Neural cell (in vitro differentiated cells): ENCODE measurements around the gene TSPYL6. TPM values are rescaled to one million over a fixed set of nuclear protein-coding genes. Genes with fewer than 3 reads are reported as not detected.

Source experiments
- H2AFZ ChIP-seq: fragments of 200-600, 300-800 bp; sonication (generic), shearing (Covaris generic); 2 replicates; pipeline ENCODE4 v1.6.0; 2014; ENCODE audit warnings: low read depth, mild to moderate bottlenecking, antibody characterized with exemption, low read length, moderate library complexity
- H3F3A ChIP-seq: fragments of 200-600 bp; shearing (Covaris generic); 2 replicates; pipeline ENCODE4 v1.6.1; 2016; ENCODE audit warnings: mild to moderate bottlenecking, moderate library complexity, mixed read lengths, antibody characterized with exemption, low read length; ENCODE audit not compliant: insufficient read depth, poor library complexity, severe bottlenecking
- H3K27ac ChIP-seq: fragments of 200-600, 300-800 bp; sonication (generic), shearing (Covaris generic); 2 replicates; pipeline ENCODE4 v1.5.1; 2014; ENCODE audit warnings: mild to moderate bottlenecking, low read length, moderate library complexity
- H3K27me3 ChIP-seq: fragments of 300-800, 200-600 bp; sonication (generic), shearing (Covaris generic); 2 replicates; pipeline ENCODE4 v1.6.0; 2014; ENCODE audit warnings: mild to moderate bottlenecking, low read depth, low read length, moderate library complexity; ENCODE audit not compliant: insufficient read depth
- H3K36me3 ChIP-seq: fragments of 300-800, 200-600 bp; sonication (generic), shearing (Covaris generic); 2 replicates; pipeline ENCODE4 v1.5.1; 2014; ENCODE audit warnings: mild to moderate bottlenecking, antibody characterized with exemption, low read length, moderate library complexity; ENCODE audit not compliant: insufficient read depth
- H3K4me2 ChIP-seq: fragments of 300-800, 200-600 bp; sonication (generic), shearing (Covaris generic); 2 replicates; pipeline ENCODE4 v1.6.0; 2014; ENCODE audit warnings: mild to moderate bottlenecking, low read length
- H3K4me3 ChIP-seq: fragments of 300-800, 200-600 bp; sonication (generic), shearing (Covaris generic); 2 replicates; pipeline ENCODE4 v1.5.1; 2014; ENCODE audit warnings: mild to moderate bottlenecking, low read length, moderate library complexity
- H3K79me2 ChIP-seq: fragments of 200-600 bp; shearing (Covaris generic); replicated peaks from 2 replicates; pipeline ENCODE4 v1.6.0; 2014; ENCODE audit warnings: mild to moderate bottlenecking, low read length, moderate library complexity; ENCODE audit not compliant: insufficient read depth
- H3K9ac ChIP-seq: fragments of 300-800, 200-600 bp; sonication (generic), shearing (Covaris generic); 2 replicates; pipeline ENCODE4 v1.6.1; 2016; ENCODE audit warnings: mild to moderate bottlenecking, low read length, mixed read lengths
- H3K9me2 ChIP-seq: fragments of 200-600 bp; shearing (Covaris generic); 2 replicates; pipeline ENCODE4 v1.6.1; 2016; ENCODE audit warnings: mild to moderate bottlenecking, low read length, mixed read lengths; ENCODE audit not compliant: insufficient read depth
- H3K9me3 ChIP-seq: fragments of 200-600, 300-800 bp; sonication (generic), shearing (Covaris generic); 2 replicates; pipeline ENCODE4 v1.6.1; 2016; ENCODE audit warnings: mild to moderate bottlenecking, mixed run types, low read length, moderate library complexity, mixed read lengths
- H4K20me1 ChIP-seq: fragments of 200-600 bp; shearing (Covaris generic); 2 replicates; pipeline ENCODE4 v1.6.1; 2016; ENCODE audit warnings: mild to moderate bottlenecking, mixed run types; ENCODE audit not compliant: insufficient read depth
- CTCF ChIP-seq: fragments of 450-650 bp; IDR thresholded peaks from 2 replicates; pipeline ENCODE4 v1.5.1; 2014; ENCODE audit warnings: antibody characterized with exemption, mild to moderate bottlenecking, moderate library complexity; ENCODE audit not compliant: poor library complexity, severe bottlenecking
- EP300 ChIP-seq: fragments of 450-650 bp; conservative IDR thresholded peaks from 2 replicates; pipeline ENCODE4 v1.6.1; 2014; ENCODE audit warnings: antibody characterized with exemption, mild to moderate bottlenecking, moderate library complexity; ENCODE audit not compliant: poor library complexity, severe bottlenecking
- EZH2 ChIP-seq: fragments of 200-600, 300-800 bp; shearing (Covaris generic), sonication (generic); IDR thresholded peaks from 2 replicates; pipeline ENCODE4 v1.6.1; 2014; ENCODE audit warnings: antibody characterized with exemption, low read length, borderline replicate concordance, mild to moderate bottlenecking; ENCODE audit not compliant: insufficient read depth, poor library complexity, severe bottlenecking
- MXI1 ChIP-seq: fragments of 450-650 bp; conservative IDR thresholded peaks from 2 replicates; pipeline ENCODE4 v1.6.1; 2014; ENCODE audit warnings: antibody characterized with exemption, mild to moderate bottlenecking; ENCODE audit not compliant: poor library complexity, severe bottlenecking
- POLR2AphosphoS5 ChIP-seq: IDR thresholded peaks from 2 replicates; pipeline ENCODE4 v1.6.1; 2012
- RAD21 ChIP-seq: fragments of 450-650 bp; conservative IDR thresholded peaks from 2 replicates; pipeline ENCODE4 v1.6.1; 2014; ENCODE audit warnings: antibody characterized with exemption, mild to moderate bottlenecking, moderate library complexity
- REST ChIP-seq: IDR thresholded peaks from 2 replicates; pipeline ENCODE4 v1.6.1; 2012; ENCODE audit warnings: borderline replicate concordance
- SMC3 ChIP-seq: fragments of 450-650 bp; conservative IDR thresholded peaks from 2 replicates; pipeline ENCODE4 v1.6.1; 2014; ENCODE audit warnings: antibody characterized with exemption, mild to moderate bottlenecking, moderate library complexity; ENCODE audit not compliant: poor library complexity
- TAF1 ChIP-seq: IDR thresholded peaks from 2 replicates; pipeline ENCODE4 v1.6.1; 2012; ENCODE audit warnings: low read depth
- polyA plus RNA-seq: library from polyadenylated mRNA; depleted of rRNA; stranded (reverse); fragments of >200 nt; gene quantifications from 2 replicates; pipeline ENCODE4 v1.2.3, GENCODE V29; 2014

TSPYL6 gene
- polyA plus RNA-seq, 1 donor from 2014 or later = not detected

GRCh38 chr2:54279385-54279784, 23.4 kb upstream of the TSPYL6 start:
- Histone ChIP-seq H3K9ac (no peak overlapping the region), H3K27me3 (no peaks in the 10 kb centered on the region), H3K4me2 (no peak overlapping the region), H4K20me1 (no peaks in the 10 kb centered on the region), H3F3A (no peaks in the 10 kb centered on the region), H2AFZ (no peak overlapping the region), H3K4me3 (no peak overlapping the region), H3K9me2 (no peaks in the 10 kb centered on the region), H3K79me2 (no peaks in the 10 kb centered on the region), H3K27ac (no peak overlapping the region), H3K9me3 (no peaks in the 10 kb centered on the region), H3K36me3 (no peaks in the 10 kb centered on the region)
- TF ChIP-seq SMC3 (no peak), POLR2AphosphoS5 (no peak), CTCF (no peak), EZH2 (no peak), RAD21 (no peak), MXI1 (no peak), EP300 (no peak), REST (no peak), TAF1 (no peak)

DNA sequence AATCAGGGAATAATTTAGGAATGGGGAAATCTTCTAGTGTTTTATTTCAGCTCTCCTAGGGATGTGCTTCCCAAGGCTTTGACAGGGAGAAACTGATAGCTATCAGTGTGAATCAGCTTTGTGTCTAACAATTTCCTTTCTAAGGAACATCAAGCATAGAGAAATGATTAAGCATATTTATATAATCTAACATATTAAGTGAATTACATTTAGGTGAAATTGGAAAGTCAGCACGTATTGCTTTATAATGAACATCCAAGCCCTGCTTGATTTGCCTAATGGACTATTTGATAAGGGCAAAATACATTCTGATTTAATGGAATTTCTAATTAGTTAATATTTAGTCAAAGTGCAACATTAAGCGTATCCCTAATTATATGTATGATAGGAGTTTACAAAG, 19.5 kb upstream of the TSPYL6 start:
- no peak overlapping the region for H3K4me3 ChIP-seq
- H3K36me3 ChIP-seq = no peaks in the 10 kb centered on the region
- H3K27me3 ChIP-seq = no peaks in the 10 kb centered on the region
- peak overlapping the region; percentile 5 for H2AFZ ChIP-seq
- TF ChIP-seq TAF1 (no peak), EZH2 (no peak), REST (peak; percentile 27), MXI1 (no peak), CTCF (no peak), RAD21 (no peak)
- no peaks in the 10 kb centered on the region for H3F3A ChIP-seq
- H4K20me1 ChIP-seq = no peaks in the 10 kb centered on the region
- H3K4me2 ChIP-seq = no peak overlapping the region
- H3K27ac ChIP-seq = no peak overlapping the region
- no peaks in the 10 kb centered on the region for H3K9me3 ChIP-seq
- no peaks in the 10 kb centered on the region for H3K9me2 ChIP-seq
- no peak overlapping the region for H3K9ac ChIP-seq
- no peaks in the 10 kb centered on the region for H3K79me2 ChIP-seq
